Ammon's horn (tissue), 1 donor: ENCODE measurements around the gene PSMA5.
A peak's percentile ranks its signal among the peaks of the same experiment; 100 is the strongest.
"Not testable (repeated sequence)": the region's sequence is repeated elsewhere in the genome, so short reads cannot be mapped to it uniquely, and the experiment has no call there.

Experiments
- DNase-seq: peaks from one replicate; pipeline ENCODE4 v3.0.0-alpha.2; 2016; ENCODE audit warnings: low spot score

Gene PSMA5

DNA sequence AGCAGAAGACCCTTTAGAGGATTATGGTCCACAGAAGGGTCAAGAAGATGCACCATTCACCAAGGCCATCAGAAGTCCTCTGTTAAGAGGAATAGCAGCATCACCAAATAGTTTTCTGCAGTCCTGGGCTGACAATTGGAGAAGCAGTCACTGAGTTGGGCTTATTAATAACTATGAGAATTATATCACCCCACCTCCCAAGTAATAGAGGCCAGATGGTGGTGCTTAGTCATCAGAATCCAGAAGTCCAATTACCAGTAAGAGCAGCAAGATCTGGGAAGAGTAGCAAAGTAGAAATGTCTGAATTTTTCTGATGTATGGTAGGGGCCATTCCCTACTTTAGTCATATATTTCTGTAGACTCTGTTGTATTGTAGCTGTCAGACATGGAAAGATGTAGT, 6.1 kb upstream of the PSMA5 start:
- peak; percentile 24 for DNase-seq

DNA sequence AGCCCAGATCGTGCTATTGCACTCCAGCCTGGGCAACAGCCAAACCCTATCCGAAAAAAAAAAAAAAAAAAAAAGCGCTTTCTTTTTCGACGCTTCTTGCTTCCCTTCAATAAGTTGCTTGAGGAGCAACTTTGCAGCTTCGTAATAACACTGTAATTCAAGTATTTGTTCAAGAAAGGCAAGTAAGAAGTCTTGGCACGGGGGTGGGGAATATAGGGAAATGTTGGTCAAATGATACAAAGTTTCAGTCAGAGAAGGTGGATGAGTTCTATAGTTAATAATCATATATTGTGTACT, 871 bp upstream of the PSMA5 start:
- no peak for DNase-seq

DNA sequence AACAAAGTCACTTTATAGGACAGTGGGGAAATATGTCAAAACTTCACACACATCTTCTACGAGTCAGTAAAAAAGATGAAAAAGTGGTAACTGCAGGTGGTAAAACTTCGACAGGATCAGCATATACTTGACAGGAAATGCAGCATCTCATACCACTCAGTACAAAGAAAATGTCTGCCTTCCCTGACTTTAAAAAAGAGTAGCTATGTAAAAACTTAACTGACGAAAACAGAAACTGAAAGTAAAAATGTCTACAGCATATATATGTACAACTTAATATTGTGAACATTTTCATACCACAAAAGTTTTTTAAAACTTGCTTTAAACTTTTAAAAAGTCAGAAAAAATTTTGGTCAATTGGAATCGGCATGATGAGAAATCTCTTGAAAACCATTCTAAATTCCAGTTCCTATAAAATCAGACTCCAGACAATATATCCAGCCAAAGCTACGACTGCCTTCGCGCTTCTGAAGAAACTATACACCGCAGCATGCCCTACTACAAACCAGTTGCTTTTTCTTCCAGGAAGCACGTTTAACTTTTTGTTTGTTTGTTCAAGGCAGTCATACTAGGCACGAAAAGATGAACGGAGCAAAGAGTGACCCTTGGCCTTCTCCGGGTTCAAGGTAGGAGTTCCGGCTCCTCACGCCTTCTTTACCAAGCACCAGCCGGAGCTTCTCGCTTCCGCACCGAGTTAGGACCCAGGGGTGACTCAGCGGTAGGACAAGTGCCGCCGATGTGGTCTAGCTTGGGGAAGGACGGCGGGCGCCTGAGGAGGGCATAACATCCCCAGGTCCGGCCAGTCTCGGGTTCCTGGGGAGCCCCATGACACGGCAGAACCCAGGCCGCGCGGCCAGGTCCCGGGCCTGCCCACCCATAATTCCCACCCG, 612 bp downstream of the PSMA5 start:
- no peak for DNase-seq

DNA sequence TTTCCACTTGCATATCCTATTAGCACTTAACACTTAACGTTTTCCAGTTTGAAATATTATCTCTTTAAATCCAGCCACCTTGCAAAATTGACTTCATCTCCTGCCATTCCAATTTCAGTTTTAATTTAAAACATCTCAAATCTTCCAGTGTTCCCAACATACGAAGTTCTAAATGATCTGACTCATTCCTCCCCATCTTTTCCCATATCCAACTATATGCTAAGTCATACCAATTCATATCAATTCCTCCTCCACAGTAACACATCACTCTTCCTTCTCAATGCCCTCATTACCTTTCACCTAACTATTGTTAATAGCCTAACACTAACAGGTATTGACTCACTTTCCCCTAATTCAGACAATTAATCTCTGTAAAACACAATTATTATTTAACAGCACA, 2.8 kb downstream of the PSMA5 start:
- DNase-seq: no peak

DNA sequence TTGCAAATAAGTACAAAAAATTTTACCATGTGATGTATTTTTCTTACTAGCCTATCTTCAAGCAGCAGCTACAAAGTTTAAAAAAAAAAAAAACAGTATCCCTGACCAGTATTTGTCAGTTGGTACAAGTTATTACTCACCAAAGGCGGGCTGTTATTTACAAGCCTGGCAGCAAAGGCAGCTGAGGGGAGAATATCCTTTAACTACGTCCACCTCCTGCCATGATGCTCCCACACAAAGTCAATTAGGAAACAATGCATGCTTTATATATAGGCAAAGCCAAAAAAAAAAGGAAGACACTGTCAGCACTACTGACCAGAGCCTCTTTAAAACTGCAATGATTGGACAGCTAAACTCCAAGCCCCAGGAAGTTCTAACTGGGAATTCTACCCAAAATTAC, 13.7 kb downstream of the PSMA5 start:
- no peak for DNase-seq

DNA sequence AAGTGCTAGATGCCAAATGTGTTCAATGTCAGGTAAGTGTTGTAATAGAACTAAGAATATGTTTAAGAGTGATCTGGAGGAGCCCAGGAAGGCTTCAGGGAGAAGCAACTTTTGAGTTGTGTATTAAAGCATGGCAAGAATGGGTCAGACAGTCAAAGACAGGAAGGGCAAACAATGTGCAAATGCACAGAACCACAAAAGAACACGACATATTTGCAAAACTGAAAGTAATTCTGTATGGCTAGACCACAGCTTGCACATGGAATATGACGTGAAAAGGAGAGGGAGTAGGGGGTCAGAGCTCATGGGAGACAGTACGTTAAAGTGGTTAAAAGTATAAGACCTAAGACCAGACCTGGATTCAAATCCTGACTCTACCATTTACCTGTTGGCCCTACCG, 21.4 kb downstream of the PSMA5 start:
- no peak for DNase-seq

DNA sequence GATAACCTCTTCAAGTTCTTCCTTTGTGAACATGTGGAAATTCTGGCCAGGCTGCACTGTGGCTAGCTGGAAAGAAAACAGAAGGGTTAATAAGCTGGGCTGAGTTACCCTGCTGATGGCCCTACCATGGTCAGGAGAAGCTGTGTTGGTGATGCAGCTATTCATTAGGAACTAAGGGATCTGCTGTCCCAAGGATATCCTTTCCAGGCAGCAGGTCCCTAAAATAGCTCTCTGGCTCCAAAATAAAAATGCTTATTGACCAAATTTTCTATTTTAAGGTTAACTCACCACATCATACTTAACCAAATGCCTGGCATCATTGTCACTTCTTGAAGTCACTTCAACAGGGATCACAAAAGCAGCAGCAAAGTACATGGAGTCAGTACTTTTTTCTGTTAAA, 24.2 kb downstream of the PSMA5 start:
- DNase-seq: no peak

DNA sequence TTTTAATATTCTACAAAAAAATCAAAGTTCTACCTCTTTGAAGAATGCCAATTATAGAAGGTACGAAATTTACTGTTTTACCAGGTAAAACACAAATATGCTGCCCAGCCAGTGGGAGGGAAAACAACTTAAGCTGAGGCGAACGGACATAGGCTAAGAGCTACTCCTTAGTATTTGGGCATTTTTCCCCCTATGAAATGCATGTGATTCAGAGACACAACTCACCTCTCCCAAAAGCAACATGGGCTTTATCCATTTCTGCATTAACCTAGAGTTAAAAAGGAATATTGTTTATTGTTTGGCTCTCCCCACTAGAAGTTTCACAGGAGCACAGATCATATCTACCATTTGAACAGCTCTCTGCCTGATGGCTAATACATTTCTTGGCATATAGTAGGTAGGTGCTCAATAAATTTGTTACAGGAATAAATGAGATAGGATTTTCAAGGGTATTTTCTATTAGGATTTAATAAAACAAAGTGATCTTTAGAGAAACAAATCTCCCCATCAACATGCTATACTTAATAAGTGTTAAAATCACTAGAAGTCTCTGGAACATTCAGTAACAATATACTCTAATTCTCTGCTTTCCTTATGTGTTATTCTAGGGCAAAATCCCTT, 26.1 kb downstream of the PSMA5 start:
- DNase-seq: no peak

DNA sequence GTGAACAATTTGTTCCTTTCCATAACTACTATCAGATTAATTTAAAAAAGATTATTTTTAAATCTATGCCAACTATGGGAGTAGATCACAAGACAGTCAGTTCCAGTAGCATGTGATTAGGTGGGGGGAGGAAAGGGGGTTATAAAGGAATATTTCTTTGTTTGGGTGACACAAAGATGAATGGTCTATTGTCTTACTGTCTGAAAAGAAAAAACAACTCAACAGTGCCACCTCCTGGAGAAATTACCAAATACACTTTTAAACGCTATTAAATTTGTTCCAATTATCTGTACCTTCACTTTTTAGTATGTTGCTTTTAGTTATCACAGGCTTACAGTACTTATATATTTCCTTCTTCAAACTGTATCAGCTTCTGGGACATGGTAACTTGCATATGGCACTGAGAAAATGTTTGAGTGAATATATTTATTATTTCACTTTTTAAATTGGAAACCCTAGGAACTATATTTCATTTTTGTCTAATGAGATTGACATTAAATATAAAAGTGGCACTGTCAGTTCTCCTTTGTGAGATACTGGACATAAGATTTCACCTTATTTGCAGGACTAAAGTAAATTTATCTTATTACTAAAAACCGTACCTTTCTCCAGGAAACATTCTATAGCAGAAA, 26.8 kb downstream of the PSMA5 start:
- DNase-seq: peak; percentile 77

DNA sequence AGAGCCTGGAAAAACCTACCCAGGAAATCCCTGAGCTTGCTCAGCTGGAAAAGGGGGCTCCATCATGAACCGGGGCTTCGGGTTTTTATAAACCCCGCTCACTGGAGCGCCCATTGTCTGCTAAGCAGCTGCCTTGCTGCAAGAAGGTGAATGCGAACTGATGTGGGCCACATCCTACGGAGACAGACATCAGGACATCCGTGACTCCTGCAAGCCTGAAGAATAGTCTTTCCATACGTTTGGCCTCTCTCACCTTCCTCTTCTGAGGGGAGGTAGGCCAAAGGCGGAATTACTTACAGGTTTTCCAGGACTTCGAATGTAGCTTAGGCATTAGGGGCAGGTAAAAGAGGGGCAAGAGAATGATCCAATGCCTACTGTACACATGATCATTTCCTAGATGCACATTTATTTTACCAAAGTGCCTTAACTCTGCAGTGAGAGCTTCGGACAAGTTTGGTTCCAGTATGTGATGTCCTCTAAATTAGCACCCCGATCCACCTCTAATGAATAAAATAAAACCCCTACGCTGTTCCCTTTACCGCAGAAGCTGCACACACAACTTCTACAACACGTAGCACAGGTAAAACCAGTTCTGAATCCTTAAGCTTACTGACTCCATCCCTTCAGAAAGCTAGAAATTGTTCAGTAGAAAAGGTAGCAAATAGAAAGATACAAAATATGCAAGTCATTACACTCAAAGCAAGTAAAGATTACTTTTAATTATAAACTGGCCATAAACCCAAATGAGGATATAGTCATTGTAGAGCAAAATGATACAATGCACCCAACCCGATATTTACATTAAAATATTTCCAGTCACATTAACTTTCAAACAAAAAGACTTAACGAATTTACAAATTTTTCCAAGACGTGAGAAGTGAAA, 27.7 kb downstream of the PSMA5 start:
- no peak for DNase-seq

DNA sequence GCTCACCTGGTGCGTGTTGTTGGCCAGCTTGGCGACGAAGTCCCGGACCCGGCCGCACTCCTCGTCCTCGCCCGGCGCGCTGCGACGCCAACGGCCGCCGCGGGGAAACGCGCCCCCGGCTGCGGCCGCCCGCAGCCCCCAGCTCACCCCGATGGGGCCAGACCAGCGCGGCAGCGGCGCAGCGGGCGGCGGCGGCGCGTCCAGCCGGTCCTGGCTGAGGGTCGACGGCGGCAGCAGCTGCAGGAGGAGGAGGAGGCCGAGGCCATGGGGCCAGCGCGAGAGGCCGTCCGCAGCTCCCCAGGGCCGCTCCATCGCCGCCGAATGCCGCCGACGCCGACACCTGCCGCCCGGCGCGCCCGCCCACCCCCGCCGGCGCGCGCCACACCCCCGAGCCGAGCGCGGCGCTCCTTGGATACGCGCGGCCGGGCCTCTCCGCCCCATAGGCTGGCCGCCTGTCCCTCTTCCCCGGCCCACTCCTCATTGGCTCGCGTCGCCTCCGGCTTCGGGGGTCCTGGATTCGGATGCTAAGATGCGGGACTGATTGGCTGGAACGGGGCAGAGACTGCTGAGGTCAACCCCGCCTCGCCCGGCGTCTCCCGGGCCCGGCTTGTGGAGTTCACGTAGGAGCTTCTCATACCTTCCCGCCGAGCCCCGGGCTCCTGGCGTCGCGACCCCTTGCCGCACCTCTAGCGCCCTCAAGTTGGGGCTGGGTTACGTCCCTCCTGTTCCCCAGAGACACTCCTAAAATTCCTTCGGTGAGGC, 28.5 kb downstream of the PSMA5 start, which contains the start of gene SORT1:
Gene SORT1 (minus strand): TSS at position 338 of the 762 bp plus-strand sequence. CDS start 26 bp downstream, at position 312.
- peak; percentile 97 for DNase-seq

DNA sequence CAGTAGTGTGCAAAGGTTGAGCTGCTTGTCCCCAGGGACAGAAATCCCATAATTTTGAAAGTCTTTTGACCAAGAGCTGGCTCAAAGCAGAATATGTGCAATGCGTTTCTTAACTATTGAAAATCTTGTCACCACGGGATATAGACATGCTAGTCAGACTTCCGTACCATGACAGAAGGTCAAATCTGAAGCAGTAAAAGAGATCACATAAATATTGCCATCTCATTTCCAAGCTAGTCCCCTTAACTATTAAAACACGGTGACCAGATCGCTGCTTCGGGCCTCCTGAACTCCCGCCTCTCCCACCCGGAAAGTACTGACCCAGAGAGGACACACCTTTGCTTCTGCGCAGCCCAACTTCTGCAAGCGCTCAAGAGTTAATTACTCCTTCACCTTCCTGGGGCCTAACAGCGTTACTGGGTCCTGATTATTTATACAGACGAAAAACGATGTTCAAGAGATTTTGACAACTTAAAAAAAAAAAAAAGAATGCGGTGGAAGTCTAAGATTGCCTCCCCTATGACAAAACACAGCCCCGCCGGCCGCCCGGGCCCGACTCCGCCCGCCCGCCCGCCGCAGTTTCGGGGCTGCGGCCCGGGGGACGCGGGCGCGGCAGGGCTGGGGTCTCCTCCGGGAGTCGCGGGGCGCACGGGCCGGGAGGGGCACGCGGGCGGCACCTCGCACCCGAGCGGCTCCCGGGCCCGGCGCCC, 29.2 kb downstream of the PSMA5 start:
- peak; percentile 30 for DNase-seq

DNA sequence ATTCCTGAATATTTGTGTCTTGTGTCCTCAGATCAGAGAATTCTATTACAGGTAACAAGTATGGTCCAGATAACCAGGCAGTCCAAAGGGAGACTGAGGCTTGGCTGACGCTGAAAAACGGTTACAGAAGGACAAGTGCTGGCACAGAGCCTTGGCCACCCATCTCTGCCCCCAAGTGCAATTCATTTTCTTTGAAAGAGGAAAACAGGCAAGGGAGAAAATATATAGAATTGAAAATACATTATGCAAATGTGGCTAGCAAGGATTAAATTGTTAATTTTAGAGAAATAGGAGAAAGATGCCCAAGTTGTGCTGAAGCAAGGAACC, 29.8 kb downstream of the PSMA5 start:
- peak; percentile 68 for DNase-seq

DNA sequence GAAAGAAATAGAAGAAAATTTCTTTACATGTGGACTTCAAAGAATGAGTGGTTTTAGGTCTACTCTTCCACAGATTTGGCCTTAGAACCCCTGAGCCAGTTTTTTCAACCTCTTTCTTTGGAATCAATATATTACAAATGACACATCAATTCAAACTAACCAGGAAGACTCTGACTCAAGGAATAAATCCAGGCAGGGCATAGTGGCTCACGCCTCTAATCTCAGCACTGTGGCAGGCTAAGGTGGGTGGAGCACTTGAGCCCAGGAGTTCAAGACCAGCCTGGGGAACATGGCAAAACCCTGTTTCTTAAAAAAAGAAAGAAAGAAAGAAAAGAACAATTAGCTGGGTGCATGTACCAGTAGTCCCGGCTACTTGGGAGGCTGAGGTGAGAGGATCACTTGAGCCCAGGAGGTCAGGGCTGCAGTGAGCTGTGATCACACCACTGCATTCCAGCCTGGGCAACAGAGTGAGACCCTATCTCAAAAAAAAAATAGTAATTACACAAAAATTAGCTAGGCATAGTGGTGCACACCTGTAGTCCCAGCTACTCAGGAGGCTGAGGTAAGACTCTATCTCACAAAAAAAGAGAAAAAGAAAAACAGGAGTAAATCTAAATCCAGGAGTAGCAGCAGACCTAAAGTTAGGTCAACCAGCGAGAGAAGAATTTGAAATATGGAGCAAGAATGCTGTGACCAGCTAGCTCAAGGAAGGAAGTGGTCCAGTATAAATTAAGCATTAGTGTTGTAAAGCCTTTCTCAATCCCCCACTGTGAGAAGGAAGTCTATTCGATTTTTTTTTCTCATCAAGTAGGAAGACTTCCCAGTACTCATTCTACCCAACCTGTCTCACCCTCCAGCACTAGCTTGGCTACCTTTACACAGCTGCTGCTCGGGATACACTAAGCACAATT, 30.4 kb downstream of the PSMA5 start:
- peak; percentile 44 for DNase-seq

DNA sequence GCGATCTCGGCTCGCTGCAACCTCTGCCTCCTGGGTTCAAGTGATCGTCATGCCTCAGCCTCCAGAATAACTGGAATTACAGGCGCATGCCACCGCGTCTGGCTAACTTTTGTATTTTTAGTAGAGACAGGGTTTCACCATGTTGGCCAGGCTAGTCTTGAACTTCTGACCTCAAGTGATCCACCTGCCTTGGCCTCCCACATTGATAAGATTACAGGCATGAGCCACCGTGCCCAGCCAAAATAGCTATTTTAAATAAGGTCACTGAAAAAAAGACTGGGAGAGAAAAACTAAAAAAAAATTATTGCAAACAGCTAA, 31.0 kb downstream of the PSMA5 start:
- DNase-seq: not testable (repeated sequence)

DNA sequence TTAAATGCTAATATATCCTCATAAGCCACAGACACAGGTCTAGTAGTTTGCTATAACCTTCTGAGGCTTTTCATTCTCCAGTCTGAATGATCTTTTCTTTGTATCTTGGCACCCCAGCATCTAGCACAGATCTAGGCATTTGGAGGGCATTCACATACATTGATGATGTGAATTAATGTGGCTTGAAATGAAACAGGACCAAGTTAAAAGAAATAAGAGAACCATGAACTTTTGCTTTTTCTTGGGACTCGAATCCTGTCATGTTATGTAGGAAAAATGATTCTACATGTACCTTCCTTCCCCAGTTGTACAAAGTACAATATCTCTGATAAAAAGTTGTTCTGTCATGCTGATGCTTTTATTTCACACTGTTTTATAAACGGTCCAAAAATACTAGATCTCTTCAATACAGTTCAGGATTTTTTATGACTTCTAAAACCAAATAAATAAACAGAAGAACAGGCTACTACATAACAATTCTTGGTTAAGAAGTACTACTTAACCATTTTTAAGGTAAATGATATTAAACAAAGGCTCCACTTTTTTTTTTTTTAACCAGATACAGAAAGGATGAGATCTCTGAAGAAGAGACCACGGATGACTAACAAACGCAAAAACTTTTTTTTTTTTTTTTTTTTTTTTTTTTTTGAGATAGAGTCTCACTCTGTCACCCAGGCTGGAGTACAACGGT, 31.5 kb downstream of the PSMA5 start:
- DNase-seq: no peak

DNA sequence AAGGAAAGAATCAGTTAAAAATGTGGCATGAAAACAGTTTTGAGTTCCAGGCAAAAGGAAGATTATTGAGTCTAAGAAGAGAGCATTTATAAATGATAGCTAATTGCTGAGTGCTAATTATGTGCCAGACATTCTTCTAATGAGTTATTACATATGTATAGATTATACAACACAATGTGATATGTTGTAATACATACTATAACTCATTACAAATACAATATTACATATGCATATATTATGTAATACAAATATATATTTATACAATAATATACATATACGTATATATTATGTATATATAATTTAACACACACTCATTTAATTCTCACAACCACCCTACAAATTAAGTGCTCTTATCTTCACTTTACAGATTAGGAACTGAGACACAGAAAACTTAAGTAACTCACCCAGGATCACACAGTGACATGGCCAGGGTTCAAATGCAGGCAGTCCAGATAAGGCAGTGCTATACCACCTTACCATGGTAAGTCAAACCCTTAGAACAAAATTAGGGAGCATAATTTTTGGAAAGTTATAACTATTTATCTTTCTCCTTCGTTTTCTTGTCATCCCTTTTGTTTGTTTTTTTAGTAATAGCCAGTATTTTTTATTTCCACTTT, 32.5 kb downstream of the PSMA5 start:
- no peak for DNase-seq

DNA sequence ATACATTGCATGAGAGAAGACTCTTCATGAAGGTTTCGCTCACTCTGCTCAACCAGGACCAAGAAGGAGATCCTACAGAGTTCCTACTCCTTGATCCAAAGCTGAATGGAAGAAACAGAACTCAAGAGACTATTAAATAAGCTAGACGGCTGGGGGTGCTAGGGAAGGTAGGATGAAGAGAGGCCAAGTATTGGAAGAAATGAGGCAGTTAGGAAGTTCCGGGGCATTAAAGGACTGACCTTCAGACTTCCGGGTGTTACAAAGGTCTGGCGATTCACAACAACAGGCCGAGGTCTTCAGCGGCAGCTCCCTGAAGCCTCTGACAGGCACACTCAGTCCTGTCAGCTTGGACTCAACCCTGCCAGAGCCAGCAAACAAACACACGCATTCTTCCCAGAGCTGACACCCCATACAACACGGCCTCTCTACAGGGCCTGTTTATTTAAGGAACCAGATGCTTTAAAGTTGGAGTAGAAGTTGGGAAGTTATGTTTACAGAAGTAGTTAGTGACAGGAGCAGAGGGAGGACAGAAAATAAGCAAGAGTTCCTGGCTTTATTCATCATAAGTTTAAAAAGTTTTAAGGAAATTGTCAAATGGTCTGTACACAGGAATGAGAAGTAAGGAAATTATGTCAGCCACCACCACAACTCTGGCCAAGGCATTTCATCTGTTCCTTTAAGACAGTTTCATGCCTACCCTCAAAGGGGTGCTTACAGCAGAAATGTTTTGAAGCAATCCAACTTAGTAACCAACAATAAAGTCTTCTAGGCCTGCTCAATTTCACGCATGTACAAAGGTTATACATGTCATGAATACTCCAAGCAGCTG, 33.2 kb downstream of the PSMA5 start:
- peak; percentile 93 for DNase-seq
